Measurements from ENCODE around the gene FOXRED1.
"Not testable (repeated sequence)": the region's sequence is repeated elsewhere in the genome, so short reads cannot be mapped to it uniquely, and the experiment has no call there.

Gene FOXRED1

GRCh38 chr11:126231725-126232459, 37.1 kb upstream of the FOXRED1 start:
- no peak for TF ChIP-seq CTCF (IDR thresholded peaks at IDR 0.05; ENCODE audit: low read depth, low read length, missing control alignments)
- H3K4me3 ChIP-seq (ENCODE audit: low read depth, low read length) = no peak overlapping the region
- no peak for DNase-seq (ENCODE audit: low read depth)

GRCh38 chr11:126232683-126233082, 36.3 kb upstream of the FOXRED1 start:
- no peak overlapping the region for H3K4me3 ChIP-seq (ENCODE audit: low read depth, low read length)
- no peak for TF ChIP-seq CTCF (IDR thresholded peaks at IDR 0.05; ENCODE audit: low read depth, low read length, missing control alignments)
- no peak for DNase-seq (ENCODE audit: low read depth)

- no peak overlapping the region for H3K4me3 ChIP-seq (ENCODE audit: low read depth, low read length)
- no peak for TF ChIP-seq CTCF (IDR thresholded peaks at IDR 0.05; ENCODE audit: low read depth, low read length, missing control alignments)
- DNase-seq (ENCODE audit: low read depth) = no peak
These were observed 35.6 kb upstream of the FOXRED1 start for GRCh38 chr11:126233391-126233790.

- TF ChIP-seq CTCF (IDR thresholded peaks at IDR 0.05; ENCODE audit: low read depth, low read length, missing control alignments) = no peak
- no peak for DNase-seq (ENCODE audit: low read depth)
- no peak overlapping the region for H3K4me3 ChIP-seq (ENCODE audit: low read depth, low read length)
These were observed 22.3 kb upstream of the FOXRED1 start for GRCh38 chr11:126246636-126247035.

GRCh38 chr11:126253265-126253664, 15.7 kb upstream of the FOXRED1 start:
- TF ChIP-seq CTCF (IDR thresholded peaks at IDR 0.05; ENCODE audit: low read depth, low read length, missing control alignments) = no peak
- no peak for DNase-seq (ENCODE audit: low read depth)
- H3K4me3 ChIP-seq (ENCODE audit: low read depth, low read length) = no peak overlapping the region

GRCh38 chr11:126254819-126255218, 14.1 kb upstream of the FOXRED1 start:
- DNase-seq (ENCODE audit: low read depth) = no peak
- no peak overlapping the region for H3K4me3 ChIP-seq (ENCODE audit: low read depth, low read length)
- TF ChIP-seq CTCF (IDR thresholded peaks at IDR 0.05; ENCODE audit: low read depth, low read length, missing control alignments) = no peak

GRCh38 chr11:126255507-126255906, 13.4 kb upstream of the FOXRED1 start:
- not testable (repeated sequence) for DNase-seq (ENCODE audit: low read depth); H3K4me3 ChIP-seq (ENCODE audit: low read depth, low read length)

Data from GM12864 (cell line).